Kasumi-1 (cell line): ENCODE data around the gene GNG12.

Experiments used
- DNase-seq, 2 experiments: peaks; one replicate each; lab custom pipeline; 2025; lab: John Stamatoyannopoulos, UW

Gene GNG12

DNA sequence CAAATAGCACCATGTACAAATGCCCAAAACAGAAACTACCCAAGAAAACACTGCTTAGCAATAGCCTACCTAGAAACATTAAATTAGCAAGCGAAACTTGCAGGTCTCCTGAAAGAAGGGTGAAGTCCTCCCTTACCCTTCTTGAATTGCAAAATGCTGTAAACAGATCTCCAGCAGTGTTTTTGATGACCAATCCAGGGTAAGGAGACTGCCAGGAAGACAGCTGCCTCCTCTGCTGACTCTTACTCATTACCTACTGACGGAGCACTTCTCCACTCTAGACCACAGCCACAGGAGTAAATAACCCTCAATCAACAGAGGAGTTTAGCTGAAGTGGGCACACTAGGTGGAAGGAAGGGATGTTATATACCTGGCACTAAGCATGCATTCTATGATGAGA is 180.5 kb downstream of the GNG12 start:
- no peak for DNase-seq
